Tibial artery (tissue), 4 donors: ENCODE measurements around the gene KL.

Source experiments
- DNase-seq, 2 donors: peaks; one replicate each; pipeline ENCODE4 v3.0.0-alpha.2; 2019
- H3K27ac ChIP-seq, 2 donors: fragments of 200-600 bp; sonication (generic) in 1 of 2; 1 replicate in 1 of 2; 2 replicates in 1 of 2; pipeline ENCODE4 v1.5.1; 2018 to 2019; ENCODE audit warnings: mild to moderate bottlenecking in 1 of 2
- H3K27me3 ChIP-seq, 2 donors: fragments of 200-600 bp; sonication (generic) in 1 of 2; one replicate each; pipeline versions ENCODE4 v1.5.1 to v1.6.0; 2016 to 2019
- H3K36me3 ChIP-seq, 3 donors: fragments of 200-600 bp; sonication (generic) in 2 of 3; one replicate each; pipeline ENCODE4 v1.5.1; 2016 to 2019; ENCODE audit warnings: mild to moderate bottlenecking in 2 of 3
- H3K4me1 ChIP-seq, 4 donors: fragments of 200-600 bp; sonication (generic) in 2 of 4; 1 replicate in 3 of 4; 2 replicates in 1 of 4; pipeline ENCODE4 v1.5.1; 2016 to 2019
- H3K4me3 ChIP-seq, 2 donors: fragments of 200-600 bp; sonication (generic) in 1 of 2; 1 replicate in 1 of 2; 2 replicates in 1 of 2; pipeline ENCODE4 v1.5.1; 2018 to 2019; ENCODE audit warnings: mild to moderate bottlenecking in 2 of 2
- H3K9me3 ChIP-seq, 3 donors: fragments of 200-600 bp; sonication (generic) in 1 of 3; one replicate each; pipeline ENCODE4 v1.5.1; 2016 to 2019
- CTCF ChIP-seq, 2 experiments: fragments of 200-600 bp in 1 of 2; fragments of 450-650 bp in 1 of 2; IDR thresholded peaks; one replicate each; pipeline ENCODE4 v1.5.1; 2017 to 2019; ENCODE audit warnings: antibody characterized with exemption in 2 of 2, mild to moderate bottlenecking in 1 of 2, moderate library complexity in 1 of 2
- intact Hi-C: fragments of 100-400 bp; cut with DNase I; formaldehyde crosslinking; loops from one replicate; pipeline ENCODE4 v1.15.0; 2023; ENCODE audit warnings: low total_unique reads

Gene KL

DNA sequence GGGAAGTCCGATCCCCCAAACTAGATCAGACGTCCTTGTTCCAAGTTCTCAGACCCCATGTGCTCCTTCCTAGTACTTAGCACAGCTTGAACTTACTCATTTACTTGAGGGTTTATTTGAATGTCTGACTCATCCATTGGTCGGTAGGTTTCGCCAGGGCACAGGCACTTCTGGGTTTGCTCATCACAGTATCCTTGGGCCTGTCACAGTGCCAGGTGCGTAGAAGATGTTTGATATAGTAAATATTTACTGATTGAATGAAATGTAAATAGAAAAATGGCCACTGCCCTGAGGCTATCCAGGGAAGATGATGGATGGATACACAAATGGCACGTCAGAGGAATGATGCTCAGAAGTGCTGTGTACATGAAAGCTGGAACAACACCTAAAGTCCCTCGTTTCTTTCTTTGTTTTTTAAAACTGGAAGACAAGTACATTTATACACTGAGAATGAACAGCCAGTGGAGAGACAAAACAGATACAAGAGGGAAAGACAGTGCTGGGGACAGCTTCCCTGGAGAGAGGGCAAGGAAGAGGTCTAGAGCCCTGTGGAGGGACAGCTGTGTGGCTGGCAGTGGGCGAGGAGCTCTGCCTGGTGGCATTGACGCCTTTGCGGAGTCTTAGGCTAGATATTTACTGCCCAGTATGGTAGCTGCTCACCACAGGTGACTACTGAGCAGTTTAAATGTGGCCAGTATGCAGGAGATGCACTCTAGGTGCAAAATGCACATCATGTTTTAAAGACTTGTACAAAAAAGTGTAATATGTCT lies 31.2 kb upstream of the KL start:
- intact Hi-C loops = no loop called here
- Histone ChIP-seq H3K4me1 (no peaks in the 10 kb centered on the region), H3K27me3 (peaks cover 0 to 3% of the 10 kb centered on the region in 2 donors), H3K9me3 (no peaks in the 10 kb centered on the region), H3K36me3 (no peaks in the 10 kb centered on the region), H3K4me3 (no peak overlapping the region), H3K27ac (no peak overlapping the region)
- TF ChIP-seq CTCF (IDR thresholded peaks at IDR 0.05) = no peak
- DNase-seq = no peak

- Histone ChIP-seq H3K4me3 (no peak overlapping the region), H3K36me3 (no peaks in the 10 kb centered on the region), H3K4me1 (no peaks in the 10 kb centered on the region), H3K27ac (no peak overlapping the region), H3K9me3 (no peaks in the 10 kb centered on the region), H3K27me3 (peaks cover 0 to 3% of the 10 kb centered on the region in 2 donors)
- intact Hi-C loops = no loop called here
- no peak for TF ChIP-seq CTCF (IDR thresholded peaks at IDR 0.05)
- DNase-seq = peak in 1 of 2 donors; percentile 28
Measured at GRCh38 chr13:32986552-32986951, 29.7 kb upstream of the KL start.

DNA sequence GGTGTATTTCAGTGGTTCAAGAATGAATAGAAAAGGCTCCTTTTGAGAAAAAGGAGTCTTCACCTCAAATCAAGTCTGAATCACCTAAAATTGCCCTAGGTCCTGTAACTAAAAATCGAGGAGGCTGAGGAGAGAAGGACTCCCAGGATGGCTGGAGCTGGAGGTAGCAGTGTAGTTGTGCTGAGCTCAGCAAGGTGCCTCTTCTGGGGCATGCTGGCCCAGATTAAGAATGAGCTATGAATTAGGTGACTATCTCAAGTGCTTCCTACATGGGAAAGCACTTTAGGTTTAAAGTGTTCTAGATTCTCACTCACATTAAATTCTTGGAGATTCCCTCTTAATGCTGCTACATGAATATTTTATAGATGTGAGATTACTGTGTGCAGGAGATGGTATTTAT lies 28.8 kb upstream of the KL start:
- H3K27ac ChIP-seq = no peak overlapping the region
- H3K4me3 ChIP-seq = no peak overlapping the region
- intact Hi-C loops = no loop called here
- TF ChIP-seq CTCF (IDR thresholded peaks at IDR 0.05) = no peak
- H3K36me3 ChIP-seq = no peaks in the 10 kb centered on the region
- no peaks in the 10 kb centered on the region for H3K4me1 ChIP-seq
- no peak for DNase-seq
- no peaks in the 10 kb centered on the region for H3K9me3 ChIP-seq
- H3K27me3 ChIP-seq = peaks cover 0 to 3% of the 10 kb centered on the region in 2 donors

DNA sequence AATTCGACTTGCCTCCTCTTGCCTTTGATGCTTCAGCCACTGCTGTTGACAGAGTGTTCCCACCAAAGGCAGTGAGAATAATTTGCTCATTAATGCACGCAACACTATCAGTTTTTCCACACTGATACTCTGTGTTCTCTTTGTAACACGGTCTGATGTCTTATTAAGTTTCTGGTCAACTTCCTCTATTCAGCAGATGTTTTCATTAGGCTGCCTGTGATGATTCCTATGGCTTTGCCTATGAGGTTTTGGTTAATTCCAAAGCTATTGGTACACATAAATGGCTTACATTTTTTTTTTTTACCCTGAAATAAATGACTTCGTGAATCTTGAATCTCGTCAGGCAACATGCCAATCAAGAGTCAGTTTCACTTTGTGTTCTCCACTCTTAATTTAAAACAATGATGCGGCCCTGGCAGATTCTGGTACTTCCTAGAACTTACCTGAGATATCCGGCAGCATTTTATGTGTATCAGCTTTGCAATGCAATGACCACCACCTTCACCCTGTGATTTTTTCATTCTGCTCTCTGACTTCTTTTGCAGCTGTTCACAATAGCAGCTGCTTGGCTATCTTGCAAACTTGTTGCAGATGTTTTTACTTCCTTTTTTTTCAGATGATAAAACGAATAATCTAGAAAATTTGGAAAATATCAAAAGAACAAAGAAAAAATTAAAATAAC lies 27.5 kb upstream of the KL start:
- Histone ChIP-seq H3K36me3 (no peaks in the 10 kb centered on the region), H3K27me3 (peaks cover 0 to 3% of the 10 kb centered on the region in 2 donors), H3K27ac (no peak overlapping the region), H3K4me1 (no peaks in the 10 kb centered on the region), H3K9me3 (no peaks in the 10 kb centered on the region), H3K4me3 (no peak overlapping the region)
- no peak for TF ChIP-seq CTCF (IDR thresholded peaks at IDR 0.05)
- intact Hi-C loops = no loop called here
- no peak for DNase-seq

- H3K36me3 ChIP-seq = no peaks in the 10 kb centered on the region
- H3K4me1 ChIP-seq = no peaks in the 10 kb centered on the region
- H3K4me3 ChIP-seq = no peak overlapping the region
- no peaks in the 10 kb centered on the region for H3K9me3 ChIP-seq
- TF ChIP-seq CTCF (IDR thresholded peaks at IDR 0.05) = no peak
- DNase-seq = no peak
- H3K27ac ChIP-seq = no peak overlapping the region
- intact Hi-C loops = no loop called here
- H3K27me3 ChIP-seq = peaks cover 0 to 3% of the 10 kb centered on the region in 2 donors
Measured at GRCh38 chr13:32989290-32989667, 26.9 kb upstream of the KL start.
